NCI-H526 (cell line): ENCODE measurements around the gene JAKMIP1.

Experiments used
- DNase-seq, 2 experiments: peaks; one replicate each; lab custom pipeline; 2025; lab: John Stamatoyannopoulos, UW

Gene JAKMIP1

DNA sequence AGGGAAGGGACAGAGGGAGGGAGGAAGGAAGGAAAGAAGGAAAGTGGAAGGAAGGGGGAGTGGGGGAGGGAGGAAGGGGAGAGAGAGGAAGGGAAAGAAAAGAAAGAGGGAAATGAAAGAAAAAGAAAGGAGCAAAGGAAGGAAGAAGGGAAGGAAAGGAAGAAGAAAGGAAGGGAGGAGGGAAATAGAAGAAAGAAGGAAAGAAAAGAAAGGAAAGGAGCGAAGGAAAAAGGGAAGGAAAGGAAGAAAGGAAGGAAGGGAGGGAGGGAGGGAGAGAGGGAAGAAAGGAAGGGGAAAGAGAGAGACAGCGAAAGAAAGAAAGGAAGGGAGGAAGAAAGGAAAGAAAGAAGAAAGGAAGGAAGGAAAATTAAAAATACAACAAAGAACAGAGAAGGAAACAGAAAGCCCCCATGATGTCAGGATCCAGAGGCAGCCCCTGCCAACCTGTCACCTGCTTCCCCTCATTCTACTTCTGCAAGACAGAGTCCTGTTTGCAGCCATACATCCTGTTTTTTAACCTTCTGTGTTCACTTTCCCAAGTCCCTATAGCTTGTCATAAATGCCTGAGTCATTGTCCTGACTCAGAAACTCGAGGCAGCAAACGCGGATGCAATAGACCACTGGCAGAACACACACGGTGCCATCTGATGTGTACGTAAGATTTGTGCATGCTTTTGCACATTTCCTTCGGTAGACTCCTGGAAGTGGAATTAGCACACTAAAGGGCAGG is 105.2 kb downstream of the JAKMIP1 start:
- no peak for DNase-seq

DNA sequence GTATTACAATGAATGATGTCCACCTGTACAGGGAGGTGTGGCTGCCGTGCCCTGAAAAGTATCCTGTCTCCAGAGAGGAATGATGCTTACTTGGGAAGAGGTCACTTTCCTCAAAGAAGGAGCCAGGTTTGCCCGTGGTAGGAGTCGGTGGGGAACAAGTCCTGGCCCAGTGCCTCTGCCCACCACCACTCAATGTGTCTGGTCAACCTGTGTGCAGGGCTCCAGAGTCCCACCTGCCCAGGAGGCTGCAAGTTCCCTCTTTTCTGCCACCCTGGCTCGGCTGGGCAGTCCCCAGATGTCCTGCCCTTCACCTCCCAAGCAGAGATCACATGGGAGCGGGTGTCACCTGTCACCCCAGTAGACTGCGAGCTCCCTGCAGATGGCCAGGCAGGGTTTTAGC is 106.7 kb downstream of the JAKMIP1 start:
- DNase-seq = no peak

DNA sequence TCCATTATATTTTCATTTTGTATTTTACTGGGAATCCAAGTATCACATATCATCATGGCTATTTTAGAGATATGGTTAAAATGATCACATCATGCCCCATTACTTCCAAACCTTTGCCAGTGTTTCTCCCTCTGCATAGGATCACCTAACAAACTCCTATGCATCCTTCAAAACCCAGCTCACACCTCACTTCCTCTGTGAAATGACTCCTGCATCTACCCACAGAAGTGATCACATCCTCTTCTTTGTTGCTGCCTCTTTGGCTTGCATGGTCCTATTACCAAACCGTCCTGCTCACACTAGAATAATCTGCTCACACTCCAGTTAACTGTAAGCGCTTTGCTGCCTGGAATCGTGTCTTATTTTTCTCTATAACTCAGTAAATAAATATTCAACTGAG is 107.4 kb downstream of the JAKMIP1 start:
- no peak for DNase-seq

DNA sequence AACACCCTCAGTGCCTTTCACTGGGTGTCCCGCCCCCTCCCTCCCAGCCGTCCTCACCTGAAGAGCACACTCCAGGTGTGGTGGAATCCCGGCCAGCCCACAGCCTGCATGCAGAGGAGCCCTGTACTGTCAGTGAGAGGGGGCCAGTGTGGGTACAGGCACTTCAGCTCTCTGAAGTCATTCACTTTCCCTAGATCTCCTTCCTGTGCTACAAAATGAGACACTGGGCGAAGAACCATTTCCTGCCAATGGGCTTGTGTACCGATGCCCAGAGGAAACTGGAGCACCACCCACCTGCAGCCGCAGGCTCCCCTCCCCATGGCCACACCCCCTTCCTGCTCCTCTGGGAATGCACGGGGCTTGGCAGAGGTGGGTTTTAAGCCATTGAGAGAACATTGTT is 108.2 kb downstream of the JAKMIP1 start:
- DNase-seq = peak in 1 of 2 experiments; percentile 18

DNA sequence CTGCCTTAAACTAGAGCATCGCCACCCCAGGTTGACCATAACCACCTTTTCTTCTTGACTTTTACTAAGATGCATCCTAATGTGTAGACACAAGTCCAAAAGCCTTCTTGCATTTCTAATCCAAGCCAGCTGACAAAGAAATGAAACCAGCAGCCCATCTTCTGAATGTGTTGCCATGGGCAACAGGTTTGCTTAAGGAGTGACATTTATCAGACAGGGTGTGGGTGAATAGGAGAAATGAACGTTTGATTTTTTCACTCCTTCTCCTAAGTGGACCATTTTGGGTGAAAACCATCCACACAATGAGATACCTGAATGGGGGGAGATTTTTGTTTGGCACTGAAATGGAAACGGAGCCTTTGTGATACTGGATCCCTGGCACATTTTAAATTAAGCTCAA is 109.4 kb downstream of the JAKMIP1 start:
- DNase-seq = no peak

DNA sequence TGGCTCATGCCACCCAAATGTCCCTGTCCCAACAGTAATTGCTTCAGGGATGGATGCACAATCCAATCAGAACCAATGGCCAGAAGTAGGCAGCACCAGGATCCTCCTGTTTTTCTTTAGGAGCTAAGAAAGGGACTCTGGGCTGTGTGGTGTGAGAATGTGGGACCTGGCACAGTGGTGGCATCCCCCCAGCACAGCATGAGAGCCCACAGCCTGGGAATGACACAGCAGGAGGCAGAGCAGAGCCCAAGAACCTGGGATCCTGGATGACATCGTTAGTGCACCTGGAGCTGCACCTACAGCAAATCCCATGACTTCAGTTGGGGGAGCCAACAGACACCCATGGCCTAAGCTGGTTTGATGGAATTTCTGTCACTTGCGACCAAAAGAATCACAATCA is 111.4 kb downstream of the JAKMIP1 start:
- no peak for DNase-seq

DNA sequence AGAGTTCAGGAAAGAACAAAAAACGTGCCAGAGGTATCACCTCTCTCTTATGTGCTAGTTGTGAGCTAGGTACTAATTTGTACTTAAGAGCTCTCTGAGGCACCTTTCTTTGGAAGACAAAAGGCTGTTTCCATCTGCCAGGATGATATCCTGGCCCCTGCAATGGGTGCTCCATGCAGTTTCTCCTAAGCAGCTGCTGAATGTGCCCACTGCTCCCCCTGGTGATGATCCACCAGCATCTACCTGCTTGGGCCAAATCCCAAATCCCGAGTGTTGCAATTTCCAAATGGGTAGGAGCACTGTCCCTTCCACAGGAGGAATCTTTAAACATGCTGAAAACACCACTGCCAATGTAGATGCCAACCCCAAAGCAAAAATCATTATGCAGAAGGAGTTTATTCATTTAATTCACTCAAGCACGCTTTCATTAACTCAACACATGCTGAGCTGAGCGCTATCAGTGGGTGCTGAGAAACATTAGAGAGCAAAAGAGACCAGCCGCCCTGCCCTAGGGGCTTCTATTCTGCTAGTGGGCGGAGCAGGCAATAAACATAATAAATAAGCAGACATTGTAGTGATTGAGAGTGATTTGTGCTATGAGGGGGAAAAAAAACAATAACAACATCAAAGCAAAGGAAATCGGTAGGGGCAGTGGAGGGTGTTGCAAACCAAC is 112.5 kb downstream of the JAKMIP1 start:
- peak; percentile 43 to 76 for DNase-seq

DNA sequence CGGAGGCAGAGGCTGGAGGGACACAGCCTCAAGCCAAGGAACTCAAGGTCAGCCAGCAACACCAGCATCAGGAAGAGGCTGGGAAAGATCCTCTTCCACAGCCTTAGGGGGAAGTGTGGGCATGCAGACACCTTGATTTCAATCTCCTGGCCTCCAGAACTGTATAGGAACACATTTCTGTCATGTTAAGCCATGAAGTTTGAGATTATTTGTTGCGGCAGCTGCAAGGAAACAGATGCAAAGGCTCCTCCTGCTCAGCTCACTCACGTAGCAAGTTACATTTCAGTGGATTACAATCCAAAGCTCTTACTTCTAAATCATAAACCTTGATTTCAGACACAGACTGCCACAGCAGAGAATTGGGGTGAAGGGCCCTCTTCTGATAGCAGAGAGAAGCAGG is 113.5 kb downstream of the JAKMIP1 start:
- no peak for DNase-seq

DNA sequence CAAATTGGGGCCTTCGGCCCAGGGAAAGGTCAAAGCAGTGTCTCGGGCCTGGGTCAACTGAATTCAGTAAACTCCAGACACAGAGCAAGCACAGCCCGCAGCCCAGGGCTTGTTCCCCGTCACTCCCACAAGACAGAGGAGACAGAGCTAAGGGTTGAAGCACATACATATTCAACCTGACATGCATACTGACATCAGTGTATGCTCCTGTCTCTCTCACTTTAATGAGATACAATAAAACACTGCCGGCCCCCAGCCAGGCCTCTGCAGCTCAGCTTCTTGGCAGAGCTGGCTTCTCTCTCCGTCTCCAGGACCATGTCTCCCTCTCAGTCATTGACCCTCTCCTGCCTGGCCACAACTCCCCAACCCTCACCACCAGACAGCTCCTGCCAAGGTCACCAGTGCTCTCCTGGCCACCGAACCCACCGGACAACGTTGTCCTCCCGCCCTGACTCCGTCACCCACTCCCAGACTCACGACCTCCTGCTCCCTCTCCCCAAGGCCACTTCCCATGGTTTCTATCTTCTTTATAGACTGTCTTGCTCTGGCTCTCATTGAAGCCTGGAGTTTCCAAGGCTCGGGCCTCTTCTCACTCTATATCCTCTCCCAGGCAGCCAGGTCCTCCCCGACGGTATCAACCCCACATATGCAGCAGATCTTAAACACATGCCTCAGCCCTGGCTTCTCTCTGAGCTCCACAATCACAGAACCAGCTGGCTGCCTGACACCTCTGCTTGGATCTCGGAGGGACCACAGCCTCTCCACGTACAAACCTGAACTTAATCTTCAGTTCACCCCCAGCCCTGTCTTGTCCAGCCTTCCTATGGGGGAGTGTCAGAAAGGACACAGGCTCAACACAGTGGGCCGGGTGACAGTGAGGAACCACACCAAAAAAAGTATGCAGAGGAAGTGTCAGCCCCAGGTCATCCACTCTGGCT is 114.4 kb downstream of the JAKMIP1 start:
- DNase-seq = no peak

DNA sequence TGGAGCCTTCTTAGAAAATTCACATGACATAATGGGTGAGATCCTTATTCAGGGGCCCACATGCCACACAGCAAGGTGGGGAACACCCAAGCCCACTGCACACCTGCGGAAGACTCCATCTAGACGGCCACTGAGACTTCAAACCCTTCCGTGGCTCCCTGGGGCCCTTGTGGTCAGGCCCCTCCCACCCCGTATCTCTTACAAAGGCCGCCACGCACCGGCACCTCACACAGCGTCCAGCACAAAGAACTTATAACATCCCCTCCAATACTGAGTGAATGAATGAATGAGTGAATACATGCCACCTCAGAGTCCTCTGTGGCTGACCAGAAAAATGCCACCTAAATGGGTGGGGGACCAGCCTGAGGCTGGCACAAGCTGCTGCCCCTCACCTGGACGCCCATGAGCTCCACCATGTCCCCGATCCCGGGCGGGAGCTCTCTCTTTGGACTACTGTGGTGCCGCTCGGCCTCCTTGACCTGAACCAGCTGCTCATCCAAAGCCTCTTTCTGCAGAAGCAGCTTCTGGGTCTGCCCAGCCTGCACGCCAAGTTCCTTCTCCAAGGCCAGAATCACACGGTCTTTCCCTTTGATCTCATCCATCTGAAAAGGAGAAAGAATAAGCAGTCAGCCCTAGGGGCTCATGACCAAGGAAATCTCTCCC is 115.2 kb downstream of the JAKMIP1 start:
- DNase-seq = no peak

DNA sequence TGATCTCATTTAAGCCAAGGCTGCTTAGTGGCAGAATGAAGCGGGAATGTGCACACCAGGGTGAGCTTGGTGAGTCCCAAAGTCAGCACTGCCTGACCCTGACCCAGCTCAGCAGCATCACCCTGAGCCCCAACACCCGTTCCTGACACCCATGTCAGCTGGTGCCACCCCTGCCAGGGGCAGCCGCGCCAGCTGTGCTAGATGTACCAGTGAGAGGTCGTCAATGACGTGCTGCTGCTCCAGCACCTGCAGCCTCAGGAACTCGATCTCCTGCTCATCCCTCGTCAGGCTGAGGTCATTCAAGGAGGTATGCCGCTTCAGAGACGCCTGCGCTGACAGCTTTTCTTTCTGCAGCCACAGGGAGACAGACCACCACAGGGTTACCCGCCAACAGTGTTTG is 120.4 kb downstream of the JAKMIP1 start:
- DNase-seq = no peak

DNA sequence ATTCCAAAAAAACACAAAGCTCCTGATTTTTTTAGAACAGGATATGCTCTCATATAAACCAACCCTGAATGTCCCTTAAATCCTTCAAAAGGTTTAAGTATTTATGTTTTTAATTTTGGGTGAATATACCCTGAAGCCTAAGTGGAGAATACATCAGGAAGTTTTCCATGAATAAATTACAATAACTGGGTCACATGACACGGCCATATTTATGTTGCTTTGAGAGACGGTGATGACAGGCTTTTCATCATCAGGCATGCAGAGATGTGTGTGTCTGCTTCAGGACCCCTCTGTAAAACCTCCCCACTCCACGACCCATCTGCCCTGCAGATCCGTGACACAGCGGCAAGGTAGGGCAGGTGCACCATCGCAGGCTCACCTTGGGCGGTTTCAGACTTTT is 121.8 kb downstream of the JAKMIP1 start:
- no peak for DNase-seq

DNA sequence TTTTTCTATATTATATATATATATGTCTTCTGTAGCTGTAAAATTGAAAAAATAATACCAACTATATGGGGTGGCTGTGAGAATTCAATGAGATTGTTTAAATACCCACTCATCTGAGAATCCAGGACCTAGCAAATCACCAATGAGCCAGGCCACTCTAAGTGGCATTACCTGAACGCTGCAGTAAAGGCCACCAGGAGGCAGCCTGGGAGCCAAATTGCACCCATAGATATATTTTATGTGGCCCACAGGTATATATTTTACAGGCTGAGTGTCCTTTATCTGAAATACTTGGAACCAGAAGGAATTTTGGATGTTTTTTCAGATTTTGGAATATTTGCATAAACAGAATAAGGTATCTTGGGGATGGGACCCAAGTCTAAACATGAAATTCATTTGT is 124.0 kb downstream of the JAKMIP1 start:
- peak in 1 of 2 experiments; percentile 30 for DNase-seq

DNA sequence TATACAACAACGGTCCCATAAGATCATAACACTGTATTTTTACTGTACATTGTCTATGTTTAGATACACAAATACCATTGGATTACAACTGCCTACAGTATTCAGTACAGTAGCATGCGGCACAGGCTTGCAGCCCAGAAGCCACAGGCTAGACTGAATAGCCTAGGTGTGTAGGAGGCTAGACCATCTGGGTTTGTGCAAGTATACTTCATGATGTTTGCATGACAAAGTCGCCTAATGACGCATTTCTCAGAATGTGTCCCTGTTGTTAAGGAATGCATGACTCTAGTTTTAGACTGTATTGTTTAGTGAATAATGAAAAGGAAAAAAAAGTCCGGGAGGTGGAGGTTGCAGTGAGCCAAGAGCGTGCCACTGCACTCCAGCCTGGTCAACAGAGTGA is 125.6 kb downstream of the JAKMIP1 start:
- no peak for DNase-seq

DNA sequence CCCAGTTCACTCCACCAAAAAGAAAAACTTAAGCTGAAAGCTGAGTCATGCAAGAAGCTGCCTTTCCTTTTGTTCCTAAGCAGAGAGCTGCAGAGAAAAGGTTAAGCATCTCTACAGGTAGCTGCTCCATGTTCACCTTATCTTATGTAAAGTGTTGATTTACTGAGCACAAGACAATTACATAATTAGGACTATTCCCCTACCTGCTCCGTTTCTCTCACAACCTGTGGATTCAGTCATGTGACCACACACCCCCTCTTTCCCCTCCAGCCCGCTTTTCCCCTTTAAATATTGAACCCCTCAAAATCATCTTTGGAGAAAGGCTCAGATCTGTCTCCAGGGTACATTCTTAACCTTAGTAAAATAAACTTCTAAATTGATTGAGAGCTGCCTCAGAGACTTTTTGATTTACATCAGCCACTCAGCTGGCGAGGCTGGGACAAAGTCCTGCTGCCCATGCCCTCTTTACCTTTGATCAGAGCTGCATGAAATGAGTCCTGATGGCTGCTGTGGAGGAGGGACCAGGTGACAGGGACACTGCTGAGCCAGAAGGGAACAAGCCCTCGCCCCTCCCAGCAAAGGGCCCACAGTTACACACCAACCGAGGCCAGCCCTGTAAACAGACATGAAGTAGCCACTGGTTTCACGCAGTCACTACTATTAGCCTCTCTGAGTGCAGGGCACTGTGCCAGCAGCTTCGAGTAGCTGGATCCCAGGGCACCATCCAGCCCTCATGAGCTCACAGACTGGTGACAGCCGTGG is 128.2 kb downstream of the JAKMIP1 start:
- DNase-seq = no peak

DNA sequence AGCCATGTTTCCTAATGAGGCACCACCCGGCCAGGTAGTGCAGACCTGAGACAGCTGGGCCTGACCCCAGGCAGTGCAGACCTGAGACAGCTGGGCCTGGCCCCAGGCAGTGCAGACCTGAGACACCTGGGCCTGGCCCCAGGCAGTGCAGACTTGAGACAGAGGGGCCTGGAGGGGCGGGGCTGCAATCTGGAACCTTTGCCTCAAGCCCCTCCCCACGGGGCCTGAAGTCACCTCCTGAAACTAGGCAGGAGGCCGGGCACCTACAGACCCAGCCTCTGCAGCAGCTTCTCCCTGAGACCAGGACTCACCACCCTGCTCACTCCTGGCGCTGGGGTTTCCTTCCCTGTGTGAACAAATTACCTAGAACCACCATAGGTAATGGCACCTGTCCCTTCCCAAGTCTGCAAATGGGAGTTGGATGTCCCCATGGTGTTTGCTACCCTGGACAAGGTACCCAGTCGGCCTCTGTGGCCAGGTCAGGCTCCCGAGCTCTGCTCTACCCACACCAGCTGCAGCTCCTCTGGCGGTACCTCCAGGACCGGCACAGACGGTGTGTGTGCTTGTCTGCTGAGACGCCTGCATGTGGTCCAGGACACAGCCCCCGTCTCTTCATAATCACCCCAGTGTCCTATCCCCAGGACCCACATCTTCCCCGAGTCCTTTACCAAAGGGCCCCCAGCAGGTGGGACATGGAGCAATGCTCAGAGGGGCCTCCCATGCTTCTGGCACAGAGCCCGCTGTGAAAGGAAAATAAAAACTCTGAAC is 129.0 kb downstream of the JAKMIP1 start:
- DNase-seq = no peak

DNA sequence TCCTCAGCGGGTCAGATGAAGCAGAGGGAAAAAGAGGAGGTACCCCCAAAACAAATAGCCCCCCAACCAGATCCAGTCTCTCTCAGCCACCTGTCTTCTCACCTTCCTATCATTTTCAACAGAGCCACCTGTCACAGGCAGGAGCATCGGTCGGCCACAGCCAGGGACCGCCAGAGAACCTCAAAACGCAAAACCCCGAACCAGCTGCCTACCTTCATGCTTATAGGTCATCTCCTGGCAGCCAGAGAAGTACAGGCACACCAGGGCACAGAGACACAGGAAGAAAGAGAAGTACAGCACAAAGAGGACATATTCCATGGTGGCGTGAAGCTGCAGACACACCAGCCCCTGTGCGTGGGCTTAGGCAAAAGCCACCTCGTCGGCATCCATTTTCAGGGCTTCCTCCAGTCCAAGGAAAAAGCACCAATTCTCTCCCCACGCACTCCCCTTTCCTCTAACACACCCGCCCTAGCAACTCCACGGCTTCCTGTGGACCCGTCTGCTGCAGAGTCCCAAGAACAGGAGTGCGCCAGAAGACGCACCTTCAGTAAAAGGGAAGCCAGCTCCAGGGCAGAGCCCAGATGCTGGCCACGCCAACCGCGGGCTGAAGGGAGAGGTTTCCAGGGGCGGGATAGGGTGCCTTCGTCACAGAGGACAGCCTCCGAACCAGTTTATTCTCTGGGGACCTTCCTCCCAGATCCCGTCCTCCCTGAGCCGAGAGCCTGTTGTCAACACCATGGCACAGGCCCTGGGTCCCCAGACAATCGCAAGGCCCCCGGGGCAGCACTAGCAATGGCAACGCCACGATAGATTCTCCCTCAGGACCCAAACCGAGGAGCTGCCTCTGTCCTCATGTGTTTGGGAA is 130.3 kb downstream of the JAKMIP1 start:
- DNase-seq = no peak

DNA sequence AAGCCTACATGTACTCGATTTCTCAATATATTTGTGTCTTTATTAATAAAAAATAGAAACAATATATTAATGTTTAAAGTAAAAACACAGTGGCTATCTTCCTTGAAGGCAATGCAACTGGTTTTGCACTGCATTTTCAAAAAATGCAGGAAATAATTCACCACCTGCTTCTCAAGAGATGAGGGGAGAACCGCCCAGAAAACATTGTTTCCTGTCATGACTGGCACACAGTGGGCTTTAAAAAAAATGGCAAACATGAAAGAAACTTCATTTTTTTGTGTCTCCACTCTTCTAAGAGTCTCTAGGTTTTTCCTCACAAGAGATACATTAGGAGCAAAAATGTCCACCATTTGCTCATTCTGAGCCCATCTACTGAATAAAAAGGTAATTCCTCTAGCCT is 131.4 kb downstream of the JAKMIP1 start:
- no peak for DNase-seq

DNA sequence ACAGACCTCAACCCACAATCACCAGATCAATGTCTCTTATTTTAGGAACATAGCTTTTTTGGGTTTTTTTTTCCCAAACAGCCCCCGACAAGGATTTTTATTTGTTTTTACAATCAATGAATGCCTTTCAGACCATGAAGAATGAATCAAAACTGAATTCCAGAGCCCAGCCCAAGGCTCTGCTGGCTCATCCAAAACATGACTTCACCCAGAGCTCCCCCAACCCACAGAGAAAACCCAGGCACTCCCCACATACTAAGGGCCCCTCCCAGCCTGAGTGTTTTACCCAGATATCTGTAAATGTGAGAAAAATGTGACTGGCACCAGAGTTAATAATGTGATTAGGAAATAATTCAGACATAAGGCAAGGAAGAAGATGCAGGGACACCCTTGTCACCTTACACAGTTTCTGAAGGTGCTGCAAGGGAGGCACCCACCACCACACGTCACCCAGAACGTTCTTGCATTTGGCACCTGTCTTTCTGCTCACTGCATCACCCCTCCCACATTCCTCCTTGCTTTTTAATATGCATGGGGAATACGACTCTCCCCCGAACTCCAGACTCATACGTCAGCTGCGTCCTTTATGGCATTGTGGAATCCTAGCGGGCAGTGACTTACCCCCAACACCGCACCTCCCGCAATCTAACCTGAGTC is 134.3 kb downstream of the JAKMIP1 start:
- no peak for DNase-seq
